MCF 10A (cell line): ENCODE measurements around the gene UTF1. TPM values are rescaled to one million over a fixed set of nuclear protein-coding genes. Genes with fewer than 3 reads are reported as not detected.

Source experiments
- BruUV-seq: library from RNA; stranded (reverse); fragments of 400-500 nt; replicated peaks from 2 replicates; lab custom pipeline; 2021; lab: Mats Ljungman, UMichigan
- CTCF ChIA-PET: fragments of 300-600 bp; sonication (Branson Sonifier 250); formaldehyde crosslinking; extraction: SDS; loops from one replicate; lab custom pipeline; 2021; ENCODE audit warnings: antibody characterized with exemption, inconsistent platforms; lab: Yijun Ruan, JAX
- POLR2A ChIA-PET: fragments of 300-600, 350-650 bp; sonication (Branson Sonifier 250); formaldehyde crosslinking; extraction: SDS; loops from one replicate; lab custom pipeline; 2020; ENCODE audit warnings: antibody characterized with exemption, inconsistent platforms; lab: Yijun Ruan, JAX
- DNase-seq: peaks from one replicate; pipeline ENCODE4 v3.0.0-alpha.2; 2018; ENCODE audit not compliant: unreplicated experiment
- H3K27ac Mint-ChIP-seq: one replicate; pipeline ENCODE4 v1.8.0; 2022; ENCODE audit warnings: mild to moderate bottlenecking, low read depth, mixed read lengths; ENCODE audit not compliant: unreplicated experiment
- H3K27me3 Mint-ChIP-seq: one replicate; pipeline ENCODE4 v1.8.0; 2022; ENCODE audit warnings: mixed read lengths; ENCODE audit not compliant: insufficient read depth, unreplicated experiment
- H3K36me3 Mint-ChIP-seq: one replicate; pipeline ENCODE4 v1.8.0; 2022; ENCODE audit warnings: mild to moderate bottlenecking, moderate library complexity, mixed read lengths; ENCODE audit not compliant: insufficient read depth, unreplicated experiment
- H3K4me1 Mint-ChIP-seq: one replicate; pipeline ENCODE4 v1.8.0; 2022; ENCODE audit warnings: mixed read lengths; ENCODE audit not compliant: insufficient read depth, unreplicated experiment
- H3K4me3 Mint-ChIP-seq: one replicate; pipeline ENCODE4 v1.8.0; 2022; ENCODE audit warnings: mild to moderate bottlenecking, moderate library complexity, mixed read lengths; ENCODE audit not compliant: unreplicated experiment
- H3K9me3 Mint-ChIP-seq: one replicate; pipeline ENCODE4 v1.8.0; 2022; ENCODE audit warnings: mixed read lengths; ENCODE audit not compliant: unreplicated experiment
- intact Hi-C: fragments of 100-400 bp; cut with micrococcal nuclease; formaldehyde crosslinking; loops from 2 replicates; pipeline ENCODE4 v1.14.1; 2022
- total RNA-seq: library from RNA; stranded (reverse); gene quantifications from 2 replicates; pipeline ENCODE4 v1.2.3, GENCODE V29; 2022
- TF ChIP-seq, protein P1 (sequence below): fragments of 200-600 bp; IDR thresholded peaks from one replicate; pipeline ENCODE4 v1.8.0; 2022; ENCODE audit warnings: antibody characterized with exemption, mild to moderate bottlenecking; ENCODE audit not compliant: unreplicated experiment

UTF1 gene
- total RNA-seq, 1 experiment from 2014 or later, result not detected

DNA sequence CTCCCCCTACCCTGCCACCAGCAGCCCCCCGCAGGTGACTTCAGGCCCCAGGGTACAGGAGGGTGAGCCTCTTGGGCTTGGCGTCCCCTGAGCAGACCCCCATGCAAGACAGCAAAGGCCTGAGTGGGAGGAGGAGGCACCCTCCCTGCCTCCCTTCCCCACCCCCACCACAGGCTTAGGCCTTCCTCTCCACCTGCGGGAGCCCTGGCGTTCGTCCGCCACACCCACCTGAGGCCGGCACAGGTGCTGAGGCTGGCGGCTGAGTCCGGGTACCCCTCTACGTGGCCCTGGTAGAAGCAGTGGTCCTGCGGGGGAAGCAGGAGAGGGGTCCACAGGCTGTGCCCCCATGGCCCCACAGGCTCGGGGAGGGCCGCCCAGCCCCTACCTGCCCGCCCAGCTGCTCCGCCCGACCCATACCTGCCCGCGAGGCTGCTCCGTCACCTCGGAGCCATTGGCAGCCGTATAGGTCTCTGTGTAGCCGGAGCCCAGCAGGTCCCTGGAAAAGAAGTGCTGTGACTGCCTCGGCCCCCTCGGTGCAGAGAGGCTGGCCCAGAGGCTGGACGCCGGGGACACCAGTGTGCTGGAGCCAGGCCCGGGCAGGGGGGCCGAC, 43.6 kb downstream of the UTF1 start:
- H3K4me3 Mint-ChIP-seq, result no peak overlapping the region
- ChIA-PET POLR2A (no interaction called here), CTCF (interaction anchor here (0.8 kb wide), 1 partner anchor 33 kb away, joined by 3 read pairs; no protein-coding TSS in a partner anchor)
- H3K27me3 Mint-ChIP-seq, result no peaks in the 10 kb centered on the region
- peaks cover 12% of the 10 kb centered on the region for H3K4me1 Mint-ChIP-seq
- H3K9me3 Mint-ChIP-seq, result no peaks in the 10 kb centered on the region
- no peak overlapping the region for H3K27ac Mint-ChIP-seq
- no TSS peak for BruUV-seq
- intact Hi-C loops, result no loop called here
- peaks cover 6% of the 10 kb centered on the region for H3K36me3 Mint-ChIP-seq
- TF ChIP-seq, protein P1, sequence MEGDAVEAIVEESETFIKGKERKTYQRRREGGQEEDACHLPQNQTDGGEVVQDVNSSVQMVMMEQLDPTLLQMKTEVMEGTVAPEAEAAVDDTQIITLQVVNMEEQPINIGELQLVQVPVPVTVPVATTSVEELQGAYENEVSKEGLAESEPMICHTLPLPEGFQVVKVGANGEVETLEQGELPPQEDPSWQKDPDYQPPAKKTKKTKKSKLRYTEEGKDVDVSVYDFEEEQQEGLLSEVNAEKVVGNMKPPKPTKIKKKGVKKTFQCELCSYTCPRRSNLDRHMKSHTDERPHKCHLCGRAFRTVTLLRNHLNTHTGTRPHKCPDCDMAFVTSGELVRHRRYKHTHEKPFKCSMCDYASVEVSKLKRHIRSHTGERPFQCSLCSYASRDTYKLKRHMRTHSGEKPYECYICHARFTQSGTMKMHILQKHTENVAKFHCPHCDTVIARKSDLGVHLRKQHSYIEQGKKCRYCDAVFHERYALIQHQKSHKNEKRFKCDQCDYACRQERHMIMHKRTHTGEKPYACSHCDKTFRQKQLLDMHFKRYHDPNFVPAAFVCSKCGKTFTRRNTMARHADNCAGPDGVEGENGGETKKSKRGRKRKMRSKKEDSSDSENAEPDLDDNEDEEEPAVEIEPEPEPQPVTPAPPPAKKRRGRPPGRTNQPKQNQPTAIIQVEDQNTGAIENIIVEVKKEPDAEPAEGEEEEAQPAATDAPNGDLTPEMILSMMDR, result no peak
- no peak for DNase-seq

DNA sequence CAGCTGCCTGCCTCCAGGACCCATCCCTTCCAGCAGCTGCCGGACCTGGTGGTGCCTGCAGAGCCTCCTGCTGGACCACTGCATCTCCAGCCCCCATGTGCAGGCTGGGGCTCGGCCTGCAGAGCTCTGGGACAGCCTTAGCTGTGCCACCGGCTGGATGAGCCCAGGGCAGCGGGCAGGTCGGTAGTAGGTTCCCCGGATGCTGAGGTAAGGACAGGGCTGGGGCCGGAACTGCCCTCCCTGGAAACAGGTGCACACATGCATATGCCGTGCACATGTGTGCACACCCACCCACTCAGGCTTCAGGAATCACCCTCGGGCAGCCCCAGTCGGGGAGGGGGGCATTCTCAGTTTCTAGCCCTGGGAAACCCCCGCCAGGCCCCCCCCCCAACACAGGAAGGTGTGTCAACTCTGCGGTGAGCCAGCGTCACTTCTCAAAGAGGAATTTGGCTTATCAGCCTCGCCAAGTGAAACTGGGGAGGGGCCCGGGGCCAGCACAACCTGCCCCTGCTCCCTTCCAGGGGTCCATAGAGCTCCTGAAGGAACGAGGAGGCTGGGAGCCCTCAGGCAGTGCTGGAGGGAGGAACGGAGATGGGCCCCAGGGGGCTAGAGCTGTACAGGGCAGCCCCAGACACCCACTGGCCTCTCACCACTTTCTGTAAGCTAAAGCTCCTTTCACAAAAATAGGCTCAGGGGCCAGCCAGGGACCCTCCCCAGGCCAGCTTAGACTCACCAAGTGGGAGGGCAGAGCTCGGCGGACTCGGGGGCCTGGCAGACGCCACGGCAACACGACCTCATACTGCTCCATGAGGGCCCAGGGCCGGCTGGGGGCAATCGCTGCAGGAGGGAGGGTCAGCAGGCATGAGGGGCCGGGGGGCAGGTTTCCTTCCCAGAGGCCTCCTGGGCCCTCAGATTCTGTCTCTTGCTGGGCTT, 45.0 kb downstream of the UTF1 start:
- no TSS peak for BruUV-seq
- peak overlapping the region; percentile 40 for H3K4me3 Mint-ChIP-seq
- TF ChIP-seq, protein P1, result no peak
- CTCF ChIA-PET, result interaction anchor here (0.6 to 1.3 kb wide), 7 partner anchors 9 to 888 kb away, joined by 3 to 5 read pairs (median 3); partner anchors contain the start of gene FUOM
- H3K4me1 Mint-ChIP-seq, result peaks cover 16% of the 10 kb centered on the region
- intact Hi-C loops, result no loop called here
- POLR2A ChIA-PET, result interaction anchor here (1.1 to 4.7 kb wide), 4 partner anchors 11 to 18 kb away, joined by 3 to 45 read pairs (median 4); no protein-coding TSS in a partner anchor
- no peaks in the 10 kb centered on the region for H3K27me3 Mint-ChIP-seq
- no peaks in the 10 kb centered on the region for H3K9me3 Mint-ChIP-seq
- H3K27ac Mint-ChIP-seq, result peak overlapping the region; percentile 77
- peak; percentile 81 for DNase-seq
- peaks cover 12% of the 10 kb centered on the region for H3K36me3 Mint-ChIP-seq

DNA sequence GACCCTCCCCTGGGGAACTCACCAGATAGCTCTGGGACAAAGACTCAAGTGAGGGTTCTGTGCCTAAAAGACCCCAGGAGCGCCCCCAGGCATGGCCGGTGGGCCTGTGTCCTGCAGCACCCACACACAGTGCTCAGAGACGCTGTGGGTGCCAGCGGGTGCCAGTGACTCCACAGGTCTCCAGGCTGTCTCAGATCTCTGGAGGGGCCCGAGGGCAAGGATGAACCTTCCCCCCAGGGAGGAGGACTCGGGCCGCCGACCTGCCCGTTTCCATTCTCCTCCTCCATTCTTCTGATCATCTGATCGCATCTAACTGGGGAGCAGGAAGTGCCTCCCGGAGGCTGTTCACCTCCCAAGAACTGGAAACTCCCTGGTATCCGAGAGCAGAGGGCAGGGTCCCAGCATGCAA, 45.7 kb downstream of the UTF1 start:
- TF ChIP-seq, protein P1, result no peak
- Mint-ChIP-seq H3K4me1 (peaks cover 16% of the 10 kb centered on the region), H3K36me3 (peaks cover 13% of the 10 kb centered on the region), H3K27ac (no peak overlapping the region), H3K4me3 (peak overlapping the region; percentile 40), H3K27me3 (no peaks in the 10 kb centered on the region), H3K9me3 (no peaks in the 10 kb centered on the region)
- CTCF ChIA-PET, result interaction anchor here (0.6 to 1.1 kb wide), 5 partner anchors 9 to 130 kb away, joined by 3 to 4 read pairs (median 3); partner anchors contain the start of gene FUOM
- POLR2A ChIA-PET, result interaction anchor here (1.2 to 4.7 kb wide), 2 partner anchors 17 kb away, joined by 4 to 45 read pairs; no protein-coding TSS in a partner anchor
- DNase-seq, result peak; percentile 25
- BruUV-seq, result no TSS peak
- intact Hi-C loops, result no loop called here

DNA sequence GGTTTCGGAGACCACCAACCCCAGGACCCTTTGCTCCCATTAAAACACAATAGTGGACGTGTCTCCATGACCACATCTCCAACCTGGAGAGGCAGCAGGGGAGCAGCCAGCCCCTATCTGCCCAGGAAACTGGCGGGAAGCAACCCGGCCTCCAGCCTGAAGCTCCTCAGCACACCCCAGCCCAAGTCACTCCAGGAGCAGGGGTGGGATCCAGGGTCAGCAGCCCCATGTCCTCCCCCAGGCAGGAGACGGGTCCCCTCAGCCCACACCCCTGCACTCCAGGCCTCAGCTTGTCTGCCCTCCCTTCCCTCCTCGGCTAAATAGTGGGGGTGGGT, 46.0 kb downstream of the UTF1 start:
- DNase-seq, result no peak
- Mint-ChIP-seq H3K27me3 (no peaks in the 10 kb centered on the region), H3K27ac (no peak overlapping the region), H3K36me3 (peaks cover 13% of the 10 kb centered on the region), H3K9me3 (no peaks in the 10 kb centered on the region), H3K4me1 (peaks cover 16% of the 10 kb centered on the region), H3K4me3 (peak overlapping the region; percentile 40)
- CTCF ChIA-PET, result interaction anchor here (0.6 to 1.1 kb wide), 2 partner anchors 19 to 130 kb away, joined by 3 to 4 read pairs; no protein-coding TSS in a partner anchor
- no TSS peak for BruUV-seq
- POLR2A ChIA-PET, result interaction anchor here (4.7 kb wide), 1 partner anchor 18 kb away, joined by 45 read pairs; no protein-coding TSS in a partner anchor
- TF ChIP-seq, protein P1, result no peak
- intact Hi-C loops, result no loop called here
